DND-41 (cell line): ENCODE results near the gene ACO2.
"Not testable (repeated sequence)": the region's sequence is repeated elsewhere in the genome, so short reads cannot be mapped to it uniquely, and the experiment has no call there.

Source experiments
- CTCF ChIP-seq: IDR thresholded peaks from 2 replicates; pipeline ENCODE4 v1.5.1; 2012; ENCODE audit warnings: borderline replicate concordance, low read length, moderate library complexity, mild to moderate bottlenecking; ENCODE audit not compliant: poor library complexity, severe bottlenecking; ENCODE audit errors: extremely low read depth
- EZH2 ChIP-seq: IDR thresholded peaks from 3 replicates; pipeline ENCODE4 v1.6.1; 2012; ENCODE audit warnings: borderline replicate concordance, low read depth, mild to moderate bottlenecking, moderate library complexity, low read length, inconsistent platforms; ENCODE audit not compliant: severe bottlenecking

DNA sequence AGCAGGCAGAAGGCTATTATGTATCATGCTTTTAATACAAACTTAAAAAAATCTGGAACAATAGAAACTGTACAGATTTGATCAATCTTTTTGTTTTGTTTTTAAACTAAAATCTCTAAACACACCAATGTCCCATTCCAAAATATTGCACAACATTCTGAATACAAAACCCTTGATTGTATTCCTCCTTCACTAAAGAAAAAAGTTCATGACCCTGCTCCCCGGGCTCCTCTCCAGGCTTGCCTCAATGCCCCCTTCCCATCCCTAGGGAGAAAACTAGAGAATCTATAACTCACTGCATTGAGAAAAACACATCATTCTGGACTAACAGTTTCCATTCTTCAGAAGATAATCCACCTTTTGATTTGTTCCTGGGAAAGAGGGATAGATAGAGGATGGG is 35.4 kb upstream of the ACO2 start:
- not testable (repeated sequence) for TF ChIP-seq CTCF, EZH2
